Activated CD4-positive, alpha-beta T cell treated with anti-CD3 and anti-CD28 coated beads for 4 hours (primary cell): Measurements from ENCODE around the gene LIMA1.
"Not testable (repeated sequence)": the region's sequence is repeated elsewhere in the genome, so short reads cannot be mapped to it uniquely, and the experiment has no call there.

ENCODE experiments used
- DNase-seq, 2 donors: peaks; one replicate each; pipeline ENCODE4 v3.0.0-alpha.2; 2020

Gene LIMA1

DNA sequence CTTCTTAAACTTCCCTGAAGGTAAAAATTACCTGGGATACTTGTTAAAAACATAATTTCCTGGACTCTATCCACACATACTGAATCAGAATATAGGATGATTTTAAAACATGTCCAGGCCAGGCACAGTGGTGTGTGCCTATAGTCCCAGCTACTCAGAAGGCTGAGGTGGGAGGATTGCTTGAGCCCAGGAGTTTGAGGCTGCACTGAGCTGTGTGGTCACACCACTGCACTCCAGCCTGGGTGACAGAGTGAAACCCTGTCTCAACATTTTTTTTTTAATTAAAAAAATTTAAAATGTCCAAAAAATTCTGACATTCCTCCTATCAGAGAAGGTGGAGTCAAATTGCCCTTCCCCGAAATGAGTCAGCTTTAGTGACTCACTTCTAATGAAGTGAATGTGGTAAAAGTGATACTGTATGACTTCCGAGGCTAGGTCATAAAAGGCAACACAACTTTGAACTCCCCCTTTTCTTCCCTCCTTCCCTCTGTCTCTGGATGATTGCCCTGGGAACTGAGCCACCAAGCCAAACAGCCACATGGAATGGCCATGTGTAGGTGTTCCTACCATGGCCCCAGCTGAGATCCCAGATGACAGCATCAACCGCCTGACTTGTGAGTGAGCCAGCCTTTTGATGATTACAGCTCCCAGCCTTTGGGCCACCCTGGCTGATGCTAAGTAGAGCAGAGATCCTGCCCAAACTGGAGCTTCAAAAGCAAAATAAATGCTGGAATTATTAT, 36.3 kb downstream of the LIMA1 start:
- peak in 1 of 2 donors; percentile 2 for DNase-seq

DNA sequence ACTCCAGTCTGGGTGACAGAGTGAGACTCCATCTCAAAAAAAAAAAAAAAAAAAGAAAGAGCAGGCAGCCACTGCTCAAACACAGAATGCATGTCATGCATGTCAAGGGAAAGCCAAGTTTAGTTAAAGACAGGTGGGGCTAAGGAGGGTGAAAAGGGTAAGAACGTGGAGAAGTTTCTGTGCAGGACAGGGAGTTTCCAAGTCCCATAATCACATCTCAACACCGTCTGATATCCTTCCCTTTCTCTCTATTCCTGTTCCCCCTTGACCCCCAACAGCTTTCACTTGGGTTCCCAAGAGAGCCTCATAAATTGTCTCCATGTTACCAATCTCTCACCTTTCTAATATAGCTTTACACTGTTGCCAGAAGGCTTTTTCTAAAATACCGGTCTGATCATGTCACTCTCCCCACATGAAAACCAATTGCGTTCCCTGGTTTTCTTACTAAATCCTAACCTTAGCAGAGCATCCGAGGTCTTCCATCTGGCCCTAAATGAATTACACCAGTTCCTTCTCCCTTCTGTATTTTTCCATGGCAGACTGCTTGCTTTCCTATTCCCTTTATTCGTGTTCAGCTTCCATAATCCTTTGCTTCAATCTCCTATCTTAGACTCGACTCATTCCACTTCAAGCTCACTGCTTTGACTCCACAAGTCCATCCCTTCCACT, 37.0 kb downstream of the LIMA1 start:
- DNase-seq, result no peak

DNA sequence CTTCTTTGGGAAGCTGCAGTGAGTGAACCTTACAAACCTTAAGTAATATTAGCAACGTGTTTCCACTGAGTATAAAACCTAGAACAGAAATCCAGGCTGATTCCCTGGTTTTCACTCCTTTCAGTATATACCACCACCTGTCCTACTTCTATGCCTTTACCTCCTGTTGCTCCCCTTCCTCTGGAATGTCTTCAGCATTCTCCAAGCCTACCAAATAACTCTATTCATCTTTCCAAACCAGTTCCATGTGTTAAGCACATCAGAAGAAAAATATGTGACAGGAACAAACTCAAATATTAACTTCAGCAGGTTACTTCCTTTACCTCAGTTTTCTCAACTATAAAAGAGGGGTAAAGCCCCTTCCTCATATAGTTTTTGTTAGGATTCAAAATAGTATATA, 39.8 kb downstream of the LIMA1 start:
- DNase-seq, result no peak

DNA sequence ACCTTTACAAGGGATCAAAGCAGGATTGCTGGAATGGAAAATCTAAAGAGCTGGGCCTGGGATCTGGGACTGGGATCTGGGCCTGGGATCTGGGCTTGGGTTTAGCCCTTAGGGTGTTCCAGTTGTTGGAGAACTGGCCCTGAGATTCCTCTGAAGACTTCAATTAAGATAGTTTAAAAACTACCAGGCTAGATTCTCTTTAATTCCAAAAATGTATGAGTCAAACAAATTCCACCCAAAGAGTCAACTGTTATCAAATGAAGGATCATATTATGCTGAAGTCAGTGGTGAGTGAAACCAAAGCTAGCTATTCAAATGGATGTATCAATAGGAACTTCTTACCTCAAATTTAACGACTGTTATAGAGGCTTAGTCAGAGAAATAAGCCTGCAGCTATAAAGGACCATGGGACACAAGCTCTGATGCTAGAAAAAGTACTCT, 40.5 kb downstream of the LIMA1 start:
- no peak for DNase-seq

DNA sequence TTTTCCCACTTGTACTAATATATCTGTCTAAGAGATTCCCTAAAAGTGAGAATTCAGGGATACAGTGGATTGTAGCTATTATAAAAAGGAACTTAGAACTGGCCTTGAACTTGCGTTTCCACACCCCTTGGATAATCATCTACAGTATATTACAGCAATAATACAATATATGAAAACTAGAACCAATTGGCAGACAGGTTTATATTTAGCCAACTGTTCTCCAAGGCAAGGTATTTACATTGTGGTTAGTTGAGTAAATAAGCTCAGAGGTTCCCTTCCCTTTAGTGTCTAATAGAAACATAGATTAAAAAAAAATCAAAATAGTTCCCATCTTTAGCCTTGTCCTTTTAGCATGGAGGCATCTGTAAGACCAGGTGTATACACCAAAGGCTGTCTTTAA, 42.1 kb downstream of the LIMA1 start:
- no peak for DNase-seq

DNA sequence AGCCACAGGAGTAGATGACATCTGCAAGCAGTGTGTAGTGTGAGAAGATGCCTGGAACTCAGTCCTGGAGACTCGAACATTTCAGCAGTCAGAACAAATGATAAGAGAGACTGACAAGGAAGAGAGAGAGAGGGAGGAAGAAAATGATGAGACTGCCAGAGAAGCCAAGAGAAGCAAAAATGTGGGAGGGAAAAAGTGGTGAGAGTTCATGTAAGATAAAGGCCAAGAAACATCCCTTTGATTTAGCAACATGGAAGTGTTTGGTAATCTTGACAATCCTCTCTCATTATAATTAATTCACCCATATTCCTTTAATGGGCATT, 42.6 kb downstream of the LIMA1 start:
- no peak for DNase-seq

DNA sequence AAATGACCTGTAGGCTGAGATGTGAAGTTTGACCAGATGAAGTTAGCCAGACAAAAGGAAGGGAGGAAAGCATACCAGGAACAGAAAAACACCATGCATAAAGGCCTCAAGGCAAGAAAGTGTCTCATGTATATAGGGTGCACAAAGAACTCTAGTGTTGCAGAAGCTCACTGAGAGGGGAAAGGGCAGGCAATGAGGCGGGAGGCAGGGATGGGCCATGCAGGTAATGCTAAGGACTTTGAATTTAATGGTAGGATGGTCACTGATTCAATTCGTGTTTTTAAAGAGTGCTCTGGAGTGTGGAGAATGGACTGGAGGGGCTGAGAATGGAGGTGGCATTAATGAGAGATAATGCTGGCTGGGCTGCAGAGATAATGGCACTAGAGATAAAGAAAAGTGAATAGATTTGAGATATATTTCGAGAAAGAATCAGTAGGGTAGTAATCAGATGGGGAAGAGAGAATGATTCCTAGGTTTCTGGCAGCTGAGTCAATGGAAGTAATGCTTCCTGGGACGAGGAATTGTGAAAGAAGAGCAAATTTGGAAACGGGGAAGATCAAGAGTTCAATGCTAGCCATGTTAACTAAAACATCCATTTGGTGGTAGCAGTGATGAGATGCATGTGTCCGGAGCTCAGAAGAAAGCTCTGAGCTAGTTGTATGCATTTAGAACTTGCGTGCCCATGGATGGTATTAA, 43.1 kb downstream of the LIMA1 start:
- DNase-seq, result no peak

DNA sequence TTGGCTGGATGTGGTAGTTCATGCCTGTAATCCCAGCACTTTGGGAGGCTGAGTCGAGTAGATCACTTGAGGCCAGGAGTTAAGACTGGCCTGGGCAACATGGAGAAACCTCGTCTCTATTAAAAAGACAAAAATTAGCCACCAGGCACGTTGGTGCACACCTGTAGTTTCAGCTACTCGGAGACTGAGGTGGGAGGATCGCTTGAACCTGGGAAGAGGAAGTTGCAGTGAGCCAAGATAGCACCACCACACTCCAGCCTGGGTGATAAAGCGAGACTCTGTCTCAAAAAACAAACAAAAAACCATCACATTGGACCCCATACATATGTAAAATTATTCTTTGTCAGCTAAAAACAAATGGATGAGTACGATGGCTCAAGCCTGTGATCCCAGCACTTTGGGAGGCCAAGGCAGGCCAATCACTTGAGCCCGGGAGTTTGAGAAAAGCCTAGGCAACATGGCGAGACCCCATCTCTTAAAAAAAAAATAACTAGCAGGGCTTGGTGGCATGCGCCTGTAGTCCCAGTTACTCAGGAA, 43.9 kb downstream of the LIMA1 start:
- no peak for DNase-seq

DNA sequence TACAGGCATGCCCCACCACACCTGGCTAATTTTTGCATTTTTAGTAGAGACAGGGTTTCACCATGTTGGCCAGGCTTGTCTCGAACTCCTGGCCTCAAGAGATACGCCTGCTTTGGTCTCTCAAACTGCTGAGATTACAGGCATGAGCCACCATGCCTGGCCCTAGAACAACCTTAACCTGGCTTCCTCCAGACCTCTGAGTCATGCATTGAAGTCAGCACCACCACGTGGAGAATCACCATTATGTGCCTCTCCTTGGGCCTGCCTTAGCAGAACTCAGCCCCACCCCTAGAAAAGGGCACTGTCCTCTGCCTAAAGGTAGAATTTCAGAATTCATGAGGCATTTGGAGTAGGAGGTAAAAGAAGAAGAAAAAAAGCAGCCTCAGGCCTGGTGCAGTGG, 49.0 kb downstream of the LIMA1 start:
- DNase-seq, result peak in 1 of 2 donors; percentile 8

DNA sequence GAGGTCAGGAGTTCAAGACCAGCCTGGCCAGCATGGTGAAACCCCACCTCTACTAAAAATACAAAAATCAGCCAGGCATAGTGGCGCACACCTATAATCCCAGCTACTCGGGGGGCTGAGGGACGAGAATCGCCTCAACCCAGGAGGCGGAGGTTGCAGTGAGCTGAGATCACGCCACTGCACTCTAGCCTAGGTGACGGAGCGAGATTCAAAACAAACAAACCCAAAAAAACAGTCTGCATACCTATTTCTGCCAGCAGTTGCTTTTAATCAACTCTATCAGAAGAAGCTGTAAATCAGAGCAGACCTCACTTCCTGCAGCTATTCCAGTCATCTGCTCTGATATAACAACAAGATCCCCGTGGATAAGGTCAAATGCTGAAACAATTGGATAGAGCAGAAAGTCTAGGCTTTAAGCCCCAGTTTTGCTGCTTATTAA, 50.5 kb downstream of the LIMA1 start:
- no peak for DNase-seq

DNA sequence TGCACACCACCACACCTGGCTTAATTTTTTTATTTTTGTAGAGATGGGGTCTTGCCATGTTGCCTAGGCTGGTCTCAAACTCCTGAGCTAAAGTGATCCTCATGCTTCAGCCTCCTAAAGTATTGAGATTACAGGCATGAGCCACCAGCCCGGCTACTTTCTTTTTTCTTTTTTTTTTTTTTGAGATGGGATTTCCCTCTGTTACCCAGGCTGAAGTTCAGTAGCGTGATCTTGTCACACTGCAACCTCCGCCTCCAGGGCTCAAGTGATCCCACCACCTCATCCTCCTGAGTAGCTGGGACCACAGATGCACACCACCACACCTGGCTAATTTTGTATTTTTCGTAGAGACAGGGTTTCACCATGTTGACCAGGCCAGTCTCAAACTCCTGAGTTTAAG, 51.1 kb downstream of the LIMA1 start:
- DNase-seq, result no peak

DNA sequence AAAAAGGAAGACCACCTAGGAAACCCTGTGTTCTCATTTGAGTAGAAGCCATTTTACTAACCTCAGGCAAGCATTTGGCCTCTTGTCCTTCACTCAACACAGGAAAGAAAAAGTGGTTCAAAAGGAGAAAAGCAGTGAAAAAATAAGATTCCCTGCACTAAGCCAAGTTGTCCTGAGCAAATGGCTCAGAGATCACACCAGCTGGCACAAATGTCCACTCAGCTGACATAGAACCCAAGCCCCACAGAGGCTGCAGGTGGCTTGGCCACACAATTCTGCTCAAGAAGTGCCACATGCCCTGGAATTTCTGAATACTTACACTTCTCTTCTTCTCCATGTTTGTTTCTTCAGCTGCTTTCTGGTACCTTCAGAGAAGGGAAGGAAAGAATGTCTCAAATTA, 52.0 kb downstream of the LIMA1 start:
- DNase-seq, result no peak

DNA sequence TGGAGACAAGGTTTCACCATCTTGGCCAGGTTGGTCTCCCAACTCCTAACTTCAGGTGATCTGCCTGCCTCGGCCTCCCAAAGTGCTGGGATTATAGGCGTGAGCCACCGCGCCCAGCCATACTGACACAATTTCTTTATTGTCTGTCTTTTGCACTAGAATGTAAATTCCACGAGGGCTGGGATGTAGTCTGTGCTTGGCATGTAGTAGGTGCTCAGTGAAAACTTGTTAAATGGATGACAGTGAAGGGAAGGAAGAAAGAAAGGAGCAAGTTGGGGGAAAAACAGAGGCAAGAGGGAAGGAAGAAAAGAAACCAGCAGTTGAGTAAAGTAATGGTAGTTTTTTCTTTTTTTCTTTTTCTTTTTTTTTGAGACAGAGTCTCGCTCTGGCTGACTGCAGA, 53.1 kb downstream of the LIMA1 start:
- DNase-seq, result no peak

DNA sequence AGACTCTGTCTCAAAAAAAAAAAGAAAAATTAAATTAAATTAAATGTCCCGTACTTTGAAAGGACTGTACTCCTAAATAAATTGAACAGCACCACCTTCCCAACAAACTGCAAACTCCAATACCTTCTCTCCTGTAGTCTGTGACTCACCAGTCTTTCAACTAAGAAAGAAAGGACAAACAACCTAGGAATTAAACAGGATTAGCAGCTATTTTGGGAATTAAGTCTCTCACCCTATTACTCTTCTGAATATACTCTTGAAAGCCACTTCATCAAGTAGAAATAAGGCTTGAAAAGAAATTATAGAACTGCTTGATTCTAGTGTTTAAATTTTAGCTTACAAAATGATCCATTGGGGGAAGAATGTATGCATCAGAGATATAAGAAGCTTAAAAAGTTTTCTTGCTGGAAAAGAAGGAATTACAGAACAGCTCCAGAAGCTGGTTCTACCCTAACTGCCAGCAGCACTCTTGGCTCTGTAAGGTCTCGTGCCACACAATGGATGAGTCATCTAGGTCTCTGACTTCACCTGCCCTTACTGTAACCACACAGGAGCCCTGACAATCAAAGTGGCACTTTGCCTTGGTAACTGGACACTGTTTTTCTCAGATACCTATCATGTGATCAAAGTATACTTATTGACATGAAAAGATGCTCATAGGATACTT, 59.2 kb downstream of the LIMA1 start:
- peak; percentile 33 to 39 for DNase-seq

DNA sequence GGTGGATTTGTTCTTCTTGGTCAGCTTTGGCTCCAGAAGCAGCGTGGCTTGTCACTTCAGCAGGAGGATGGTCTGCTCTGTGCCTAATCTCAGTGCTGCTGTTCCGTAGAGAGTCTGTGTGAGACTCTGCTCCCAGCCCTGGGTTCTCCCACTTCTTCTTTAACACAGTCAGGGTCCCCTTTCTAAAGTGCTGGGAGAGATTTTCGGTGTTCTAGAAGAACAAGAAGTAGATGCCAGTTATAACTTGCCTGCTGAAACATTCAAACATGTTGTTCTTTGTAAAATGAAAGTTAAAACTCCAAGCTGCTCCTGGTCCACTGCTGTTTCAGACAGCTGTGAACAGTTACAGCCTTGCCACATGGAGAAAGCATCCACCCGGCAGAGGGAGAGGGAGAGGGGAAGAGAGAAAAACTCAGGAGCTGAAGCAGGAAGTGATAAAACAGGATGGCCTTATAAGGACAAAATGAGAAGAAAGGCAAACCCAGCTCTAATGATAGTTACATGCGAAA, 61.0 kb downstream of the LIMA1 start:
- peak; percentile 11 to 17 for DNase-seq

DNA sequence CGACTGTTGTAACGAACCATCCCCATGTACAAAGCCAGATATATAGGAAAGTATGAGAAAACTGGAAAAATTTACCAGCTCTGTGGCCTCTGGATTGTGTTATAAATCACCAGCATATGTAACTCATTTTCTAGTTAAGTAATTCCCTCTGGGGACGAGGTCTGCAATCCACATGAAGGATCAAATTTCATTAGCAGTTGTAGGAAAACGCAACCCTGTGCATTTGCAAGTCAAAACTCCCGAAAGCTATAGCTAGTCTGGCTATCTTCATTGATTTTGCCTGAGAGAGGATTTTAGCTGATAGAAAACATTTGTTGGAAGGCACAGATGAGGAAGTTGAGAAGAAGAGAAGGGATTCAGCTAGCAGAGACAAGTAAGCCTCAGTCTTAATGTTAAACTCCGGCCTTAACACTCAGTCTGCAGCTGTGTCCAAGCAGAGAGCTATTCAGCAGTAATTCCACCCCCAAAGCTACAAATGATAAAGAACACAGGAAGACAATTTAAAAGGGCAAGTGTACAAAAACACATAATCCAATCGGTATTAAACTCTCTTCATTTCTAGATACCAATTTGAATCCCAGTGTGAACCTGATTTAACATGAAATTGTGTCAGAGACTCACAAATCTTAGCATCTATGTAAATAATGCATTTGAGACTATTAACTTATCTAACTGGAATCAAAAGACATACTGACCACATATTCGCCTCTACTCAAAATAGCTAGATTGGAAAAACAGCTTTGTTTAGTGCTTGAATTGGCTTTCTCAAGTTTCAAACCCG, 61.9 kb downstream of the LIMA1 start:
- no peak for DNase-seq

DNA sequence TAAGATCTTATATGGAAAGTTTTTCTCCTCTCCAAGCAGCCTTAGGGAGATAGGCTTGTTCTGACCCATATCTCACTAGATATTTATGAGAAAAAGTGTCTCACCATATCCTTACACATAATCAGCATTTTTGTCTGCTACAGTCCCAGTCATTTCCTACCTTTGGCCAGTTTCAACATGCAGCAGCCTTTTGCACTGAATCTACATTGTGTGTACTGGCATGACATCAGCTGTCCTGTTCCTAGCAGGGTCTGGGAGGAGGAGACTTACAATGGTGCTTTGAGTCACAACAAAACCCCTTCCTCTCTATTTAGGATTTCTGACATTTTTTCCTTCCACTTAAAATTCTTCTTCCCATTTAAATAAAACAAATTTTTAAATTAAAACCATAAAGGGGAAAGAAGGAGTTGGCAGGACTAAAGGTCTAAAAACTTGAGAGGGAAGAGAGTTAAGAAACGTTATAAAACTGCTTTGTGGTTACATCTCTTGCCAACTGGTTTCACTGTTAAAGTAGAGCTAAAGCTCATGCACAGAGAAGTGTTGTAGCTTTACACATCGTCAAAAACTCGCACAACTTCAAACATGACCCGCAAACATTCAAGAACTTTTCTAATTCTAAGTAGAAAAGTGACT, 62.8 kb downstream of the LIMA1 start:
- DNase-seq, result peak in 1 of 2 donors; percentile 16

DNA sequence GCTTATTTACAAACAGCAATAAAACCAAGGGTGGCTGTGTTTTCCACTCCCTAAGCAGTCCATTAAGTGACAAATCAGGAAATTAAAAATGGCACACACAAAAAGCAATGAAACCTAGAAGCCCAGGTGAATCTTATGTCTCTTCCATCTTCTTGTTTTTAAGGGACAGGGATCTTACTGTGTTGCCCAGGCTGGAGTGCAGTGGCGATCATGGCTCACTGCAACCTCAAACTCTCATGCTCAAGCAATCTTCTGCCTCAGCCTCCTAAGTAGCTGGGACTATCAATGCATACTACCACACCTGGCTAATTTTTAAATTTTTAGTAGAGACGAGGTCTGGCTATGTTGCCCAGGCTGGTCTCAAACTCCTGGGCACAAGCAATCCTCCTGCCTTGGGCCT, 63.8 kb downstream of the LIMA1 start:
- DNase-seq, result no peak

DNA sequence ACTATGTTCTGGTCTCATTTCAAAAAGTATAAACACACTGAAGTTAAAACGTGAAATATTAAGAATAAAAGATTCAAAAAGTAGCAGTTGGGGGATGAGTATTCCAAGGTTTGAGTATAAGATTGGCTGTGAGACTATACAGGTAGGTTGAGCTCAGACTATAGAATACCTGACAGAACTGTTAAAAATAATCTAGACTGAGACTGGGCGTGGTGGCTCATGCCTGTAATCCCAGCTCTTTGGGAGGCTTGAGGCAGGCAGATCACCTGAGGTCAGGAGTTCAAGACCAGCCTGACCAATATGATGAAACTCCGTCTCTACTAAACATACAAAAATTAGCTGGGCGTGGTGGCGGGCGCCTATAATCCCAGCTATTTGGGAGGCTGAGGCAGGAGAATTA, 64.3 kb downstream of the LIMA1 start:
- DNase-seq, result not testable (repeated sequence)

DNA sequence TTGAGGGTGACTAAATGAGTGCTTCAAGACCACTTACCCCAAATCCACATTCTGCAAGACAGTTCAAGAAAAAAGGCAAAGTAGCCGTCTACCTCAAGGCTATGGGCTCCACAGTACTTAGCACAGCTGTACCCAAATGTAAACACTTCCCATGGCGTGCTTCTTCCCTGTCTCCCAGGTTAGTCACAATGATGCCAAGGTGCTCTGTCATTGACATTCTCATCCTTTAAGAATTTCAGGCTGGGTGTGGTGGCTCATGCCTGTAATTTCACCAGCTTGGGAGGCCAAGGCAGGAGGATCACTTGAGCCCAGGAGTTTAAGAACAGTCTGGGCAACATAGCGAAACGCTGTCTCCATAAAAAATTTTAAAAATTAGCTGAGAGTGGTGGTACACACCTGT, 64.9 kb downstream of the LIMA1 start:
- DNase-seq, result no peak

DNA sequence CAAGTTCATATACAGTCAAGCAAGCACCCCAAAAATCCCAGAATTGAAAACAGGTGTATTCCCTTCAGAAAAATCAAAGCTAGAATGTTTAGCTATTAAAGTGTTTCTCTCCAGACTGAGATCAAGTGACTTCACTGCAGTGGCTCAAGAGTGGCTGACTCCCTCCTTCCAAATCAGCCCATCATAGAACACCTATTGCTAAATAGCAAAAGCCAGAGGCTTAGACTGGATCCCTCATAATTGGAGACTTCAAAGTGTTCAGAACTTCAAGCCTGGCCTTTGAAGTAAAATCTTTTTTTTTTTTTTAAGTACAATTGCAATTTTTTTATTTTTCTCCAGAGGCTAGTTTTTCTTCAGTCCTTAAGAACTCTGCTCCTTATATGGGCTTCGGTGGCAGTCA, 66.1 kb downstream of the LIMA1 start:
- DNase-seq, result no peak

DNA sequence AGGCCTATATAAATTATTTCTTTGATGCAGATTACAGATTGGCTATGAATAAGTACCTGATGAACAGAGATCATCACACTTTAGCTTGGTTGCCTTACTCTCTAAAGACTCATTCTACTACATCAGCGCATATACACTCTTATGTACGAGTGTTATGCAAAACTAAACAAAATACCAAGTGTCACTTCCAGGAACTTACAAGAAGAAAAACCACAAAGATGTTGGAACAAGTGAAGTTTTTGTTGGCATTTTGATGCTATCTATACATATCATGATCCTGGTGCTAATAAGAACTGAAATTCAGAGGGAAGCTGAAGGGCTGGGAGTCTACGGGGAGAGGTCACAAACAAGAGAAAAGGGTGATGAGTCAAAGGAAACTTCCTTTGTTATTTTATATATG, 68.3 kb downstream of the LIMA1 start:
- DNase-seq, result no peak
